H1 (cell line): ENCODE measurements around the gene NENF. TPM values are rescaled to one million over a fixed set of nuclear protein-coding genes. Genes with fewer than 3 reads are reported as not detected.

ENCODE experiments used
- EGR1 ChIP-seq: IDR thresholded peaks from 2 replicates; pipeline ENCODE4 v1.6.1; 2011; ENCODE audit warnings: low read depth, low read length, borderline replicate concordance
- RFX5 ChIP-seq: IDR thresholded peaks from 2 replicates; pipeline ENCODE4 v1.6.1; 2011; ENCODE audit warnings: low read depth, low read length, improper control_type of control experiment, borderline replicate concordance
- polyA plus RNA-seq, 7 experiments: library from polyadenylated mRNA; depleted of rRNA in 3 of 7; stranded (reverse) in 5 of 7; unstranded in 2 of 7; fragments of >200 nt in 5 of 7; fragments of 200-250 nt in 2 of 7; gene quantifications; 1 replicate in 5 of 7; 2 replicates in 1 of 7; 4 replicates in 1 of 7; pipeline versions ENCODE4 v1.2.1 to v1.2.3, GENCODE V29; 2011 to 2013; ENCODE audit warnings: missing spikeins in 2 of 7, mixed read lengths in 2 of 7
- total RNA-seq: library from RNA; stranded (reverse); fragmentation: NEBNext Ultra II Directional; extraction: Animal tissue kit (Norgen Biotek cat#: 25700); gene quantifications from 2 replicates; pipeline ENCODE4 v1.2.1, GENCODE V29; 2021

NENF gene
- total and polyA plus RNA-seq, 2 of the 8 experiments (the other 6 are each of a cell fraction or from before 2014, with no cell fraction given) = 27.0 to 28.0 TPM

- no peak for TF ChIP-seq RFX5
- TF ChIP-seq EGR1 = no peak
Observed at GRCh38 chr1:212473729-212474128, 41.0 kb downstream of the NENF start (continued).
